Cardiac muscle cell (in vitro differentiated cells and primary cell): ENCODE results near the gene NLRC5. TPM values are rescaled to one million over a fixed set of nuclear protein-coding genes. Genes with fewer than 3 reads are reported as not detected.
"Not testable (repeated sequence)": the region's sequence is repeated elsewhere in the genome, so short reads cannot be mapped to it uniquely, and the experiment has no call there.

Experiments
- DNase-seq, 2 donors: peaks; one replicate each; pipeline versions ENCODE4 v3.0.0 to v3.0.0-alpha.2; 2010 to 2017; ENCODE audit warnings: low read depth in 1 of 2, low spot score in 1 of 2
- H3K27ac ChIP-seq: fragments of 200-600 bp; sonication (generic); 2 replicates; pipeline ENCODE4 v1.5.1; 2016
- H3K27me3 ChIP-seq: fragments of 200-600 bp; sonication (generic); 2 replicates; pipeline ENCODE4 v1.6.0; 2016; ENCODE audit warnings: control low read depth
- H3K36me3 ChIP-seq: fragments of 200-600 bp; sonication (generic); 2 replicates; pipeline ENCODE4 v1.5.1; 2016; ENCODE audit warnings: control low read depth
- H3K4me1 ChIP-seq: fragments of 200-600 bp; sonication (generic); 2 replicates; pipeline ENCODE4 v1.8.1; 2017; ENCODE audit warnings: low read depth, mild to moderate bottlenecking, mixed run types
- H3K4me3 ChIP-seq: fragments of 200-600 bp; sonication (generic); 2 replicates; pipeline ENCODE4 v1.5.1; 2016; ENCODE audit warnings: mild to moderate bottlenecking
- H3K9me3 ChIP-seq: fragments of 200-600 bp; sonication (generic); 2 replicates; pipeline ENCODE4 v1.5.1; 2017; ENCODE audit warnings: low read depth, mild to moderate bottlenecking, control low read depth
- polyA plus RNA-seq: library from polyadenylated mRNA; unstranded; fragments of >200 nt; fragmentation: Nextera tagmentation; extraction: Ambion mirVana; gene quantifications from 2 replicates; pipeline ENCODE4 v1.2.1, GENCODE V29; 2016
- total RNA-seq: library from RNA; depleted of rRNA; stranded (reverse); fragments of >200 nt; gene quantifications from 2 replicates; pipeline ENCODE4 v1.2.3, GENCODE V29; 2016
- TF ChIP-seq, protein P1 (sequence below): IDR thresholded peaks from 2 replicates; pipeline ENCODE4 v1.5.1; 2012; ENCODE audit warnings: low read depth, mild to moderate bottlenecking, low read length

The NLRC5 gene
- total and polyA plus RNA-seq, 2 experiments from 2014 or later = not detected

DNA sequence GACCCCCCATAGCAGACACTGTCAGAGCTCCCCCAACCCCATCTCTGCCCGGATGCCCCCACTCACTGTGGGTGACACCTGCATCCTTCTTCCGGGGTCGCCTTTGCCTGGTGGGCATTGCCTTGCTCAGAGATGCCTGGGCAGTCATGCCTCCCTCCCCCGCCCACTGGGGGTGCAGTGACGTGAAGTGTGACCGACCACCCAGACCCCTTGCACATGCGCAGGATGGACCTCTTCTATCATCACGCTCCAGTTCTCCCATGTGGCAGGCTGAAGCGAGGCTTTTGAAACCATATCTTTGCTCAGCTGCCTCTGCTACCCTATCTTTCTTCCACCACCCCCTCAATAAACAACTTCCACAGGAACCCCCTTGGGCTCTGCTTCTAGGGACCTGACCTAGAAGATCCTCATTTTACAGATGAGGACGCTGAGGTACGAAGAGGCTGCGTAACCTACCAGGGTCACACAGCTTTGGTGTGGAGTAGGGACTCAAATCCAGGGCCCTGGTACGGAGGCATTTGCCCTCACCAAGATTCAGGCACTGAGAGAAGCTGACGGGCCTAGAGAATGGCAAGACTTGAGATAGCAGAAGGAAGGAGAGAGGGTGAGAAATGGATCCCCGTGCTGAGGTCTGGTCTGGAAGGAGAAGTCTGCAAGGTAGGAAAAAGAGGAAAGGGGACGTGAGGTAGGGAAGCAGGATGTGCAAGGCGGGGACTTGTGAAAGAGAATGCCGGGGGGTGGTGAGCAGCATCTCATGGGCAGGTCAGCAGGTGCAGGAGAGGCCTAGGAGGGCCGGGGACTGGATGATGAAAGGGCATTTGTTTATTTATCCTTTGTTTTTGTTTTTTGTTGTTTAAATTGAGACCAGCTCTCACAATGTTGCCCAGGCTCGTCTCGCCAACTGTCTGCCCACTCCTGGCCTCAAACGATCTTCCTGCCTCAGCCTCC is 14.4 kb downstream of the NLRC5 start:
- Histone ChIP-seq H3K36me3 (no peaks in the 10 kb centered on the region), H3K27ac (no peak overlapping the region), H3K9me3 (no peaks in the 10 kb centered on the region), H3K4me1 (no peaks in the 10 kb centered on the region), H3K27me3 (no peaks in the 10 kb centered on the region), H3K4me3 (no peak overlapping the region)
- TF ChIP-seq, protein P1, sequence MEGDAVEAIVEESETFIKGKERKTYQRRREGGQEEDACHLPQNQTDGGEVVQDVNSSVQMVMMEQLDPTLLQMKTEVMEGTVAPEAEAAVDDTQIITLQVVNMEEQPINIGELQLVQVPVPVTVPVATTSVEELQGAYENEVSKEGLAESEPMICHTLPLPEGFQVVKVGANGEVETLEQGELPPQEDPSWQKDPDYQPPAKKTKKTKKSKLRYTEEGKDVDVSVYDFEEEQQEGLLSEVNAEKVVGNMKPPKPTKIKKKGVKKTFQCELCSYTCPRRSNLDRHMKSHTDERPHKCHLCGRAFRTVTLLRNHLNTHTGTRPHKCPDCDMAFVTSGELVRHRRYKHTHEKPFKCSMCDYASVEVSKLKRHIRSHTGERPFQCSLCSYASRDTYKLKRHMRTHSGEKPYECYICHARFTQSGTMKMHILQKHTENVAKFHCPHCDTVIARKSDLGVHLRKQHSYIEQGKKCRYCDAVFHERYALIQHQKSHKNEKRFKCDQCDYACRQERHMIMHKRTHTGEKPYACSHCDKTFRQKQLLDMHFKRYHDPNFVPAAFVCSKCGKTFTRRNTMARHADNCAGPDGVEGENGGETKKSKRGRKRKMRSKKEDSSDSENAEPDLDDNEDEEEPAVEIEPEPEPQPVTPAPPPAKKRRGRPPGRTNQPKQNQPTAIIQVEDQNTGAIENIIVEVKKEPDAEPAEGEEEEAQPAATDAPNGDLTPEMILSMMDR = no peak
- no peak for DNase-seq

- Histone ChIP-seq H3K36me3 (no peaks in the 10 kb centered on the region), H3K27ac (no peak overlapping the region), H3K4me1 (no peaks in the 10 kb centered on the region), H3K27me3 (no peaks in the 10 kb centered on the region), H3K4me3 (no peak overlapping the region), H3K9me3 (no peaks in the 10 kb centered on the region)
- TF ChIP-seq, protein P1 = no peak
- no peak for DNase-seq
These were observed 15.3 kb downstream of the NLRC5 start for GRCh38 chr16:57004387-57005250.

DNA sequence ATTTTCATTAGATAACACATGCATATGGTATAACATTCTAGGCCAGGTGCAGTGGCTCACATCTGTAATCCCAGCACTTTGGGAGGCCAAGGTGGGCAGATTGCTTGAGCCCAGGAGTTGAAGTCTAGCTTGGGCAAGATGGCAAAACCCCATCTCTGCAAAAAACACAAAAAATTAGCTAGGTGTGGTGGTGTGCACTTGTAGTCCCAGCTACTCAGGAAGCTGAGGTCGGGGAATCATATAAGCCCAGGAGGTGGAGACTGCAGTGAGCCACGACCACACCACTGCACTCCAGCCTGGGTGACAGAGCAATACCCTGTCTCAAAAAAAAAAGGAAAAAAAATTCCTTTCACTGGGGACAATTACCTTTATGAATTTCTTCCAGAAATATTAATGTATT is 16.2 kb downstream of the NLRC5 start:
- H3K27ac ChIP-seq, H3K4me3 ChIP-seq, H3K4me1 ChIP-seq, H3K27me3 ChIP-seq, H3K9me3 ChIP-seq, H3K36me3 ChIP-seq, DNase-seq: not testable (repeated sequence)

GRCh38 chr16:57007050-57007449 is 17.7 kb downstream of the NLRC5 start:
- Histone ChIP-seq H3K4me3 (no peak overlapping the region), H3K36me3 (no peaks in the 10 kb centered on the region), H3K27me3 (no peaks in the 10 kb centered on the region), H3K27ac (no peak overlapping the region), H3K9me3 (no peaks in the 10 kb centered on the region), H3K4me1 (no peaks in the 10 kb centered on the region)
- DNase-seq = no peak
- TF ChIP-seq, protein P1 = no peak

DNA sequence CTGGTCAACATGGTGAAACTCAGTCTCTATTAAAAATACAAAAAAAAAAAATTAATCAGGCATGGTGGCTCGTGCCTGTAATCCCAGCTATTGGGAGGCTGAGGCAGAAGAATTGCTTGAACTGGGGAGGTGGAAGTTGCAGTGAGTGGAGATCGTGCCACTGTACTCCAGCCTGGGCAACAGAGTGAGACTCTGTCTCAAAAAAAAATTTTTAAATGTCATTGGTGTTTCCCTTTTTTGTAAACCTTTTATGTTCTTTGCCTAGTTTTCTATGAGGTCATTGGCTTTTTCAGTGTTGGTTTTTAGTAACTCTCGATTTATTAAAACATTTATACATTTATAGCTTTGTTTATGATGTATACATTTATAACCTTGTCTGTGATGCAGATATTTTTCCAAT is 18.2 kb downstream of the NLRC5 start:
- Histone ChIP-seq H3K27ac (no peak overlapping the region), H3K4me3 (no peak overlapping the region), H3K4me1 (no peaks in the 10 kb centered on the region), H3K36me3 (no peaks in the 10 kb centered on the region), H3K9me3 (no peaks in the 10 kb centered on the region), H3K27me3 (no peaks in the 10 kb centered on the region)
- TF ChIP-seq, protein P1 = no peak
- no peak for DNase-seq
